K562 (cell line): ENCODE data around the gene EOGT. TPM values are rescaled to one million over a fixed set of nuclear protein-coding genes. Genes with fewer than 3 reads are reported as not detected.

Experiments
- ATAC-seq: fragments of 200-7000 bp; cut with Tn5 transposase; 3 replicates; pipeline ENCODE4 v1.9.1; 2020; ENCODE audit warnings: moderate library complexity
- BruUV-seq: library from RNA; stranded (reverse); fragments of 400-500 nt; replicated peaks from 2 replicates; lab custom pipeline; 2021; lab: Mats Ljungman, UMichigan
- CTCF ChIA-PET: fragments of 300-600 bp; formaldehyde crosslinking; extraction: SDS; loops from one replicate; lab custom pipeline; 2021; ENCODE audit warnings: low intra/inter-chr PET ratio; lab: Yijun Ruan, JAX
- POLR2A ChIA-PET: fragments of 300-600, 350-650 bp; sonication (Branson Sonifier 250); formaldehyde crosslinking; extraction: SDS; loops from one replicate; lab custom pipeline; 2021; ENCODE audit warnings: antibody characterized with exemption, inconsistent platforms; lab: Yijun Ruan, JAX
- DNase-seq, 4 experiments: peaks; one replicate each; pipeline versions ENCODE4 v3.0.0 to v3.0.0-alpha.2; 2011 to 2018; ENCODE audit warnings: low spot score in 3 of 4, mixed read lengths in 3 of 4; ENCODE audit errors: extremely low read depth in 1 of 4
- FAIRE-seq: peaks from 2 replicates; lab custom pipeline; 2011; peaks lifted over from hg19 to GRCh38; lab: Jason Lieb, UNC
- H2AFZ ChIP-seq: 2 replicates; pipeline ENCODE4 v1.6.0; 2011; ENCODE audit warnings: low read depth, low read length, control low read depth, inconsistent platforms
- H3K27ac ChIP-seq: fragments of 200-600 bp; 3 replicates; pipeline ENCODE4 v1.8.0; 2011; ENCODE audit warnings: low read depth, mild to moderate bottlenecking, control low read depth, inconsistent platforms, low read length, moderate library complexity, mixed read lengths; ENCODE audit errors: extremely low read depth
- H3K27me3 ChIP-seq, 2 experiments: fragments of 300-600 bp in 1 of 2; 2 replicates in 1 of 2; 3 replicates in 1 of 2; pipeline versions ENCODE4 v1.6.0 to v1.8.0; 2011; ENCODE audit warnings: inconsistent platforms in 2 of 2, low read length in 2 of 2, mild to moderate bottlenecking in 1 of 2, mixed read lengths in 1 of 2, moderate library complexity in 1 of 2; ENCODE audit not compliant: control insufficient read depth in 2 of 2, insufficient read depth in 2 of 2
- H3K36me3 ChIP-seq: fragments of 300-600 bp; 3 replicates; pipeline ENCODE4 v1.8.0; 2011; ENCODE audit warnings: mild to moderate bottlenecking, low read length, inconsistent platforms; ENCODE audit not compliant: control insufficient read depth, insufficient read depth
- H3K4me1 ChIP-seq, 2 experiments: fragments of 200-600 bp in 1 of 2; replicated peaks in 1 of 2; 2 replicates in 1 of 2; 3 replicates in 1 of 2; pipeline versions ENCODE4 v1.5.1 to v1.8.0; 2011; ENCODE audit warnings: inconsistent platforms in 2 of 2, low read length in 2 of 2, mild to moderate bottlenecking in 1 of 2, mixed read lengths in 1 of 2, moderate library complexity in 1 of 2; ENCODE audit not compliant: control insufficient read depth in 2 of 2, insufficient read depth in 2 of 2
- H3K4me2 ChIP-seq: 2 replicates; pipeline ENCODE4 v1.6.1; 2011; ENCODE audit warnings: low read length, control low read depth, inconsistent platforms, mixed read lengths; ENCODE audit not compliant: insufficient read depth
- H3K4me3 ChIP-seq: fragments of 200-600 bp; sonication (generic), shearing (Covaris generic); 2 replicates; pipeline ENCODE4 v1.5.1; 2016; ENCODE audit warnings: control low read depth, inconsistent platforms
- H3K79me2 ChIP-seq: fragments of 200-600 bp; 3 replicates; pipeline ENCODE4 v1.8.0; 2011; ENCODE audit warnings: low read length, inconsistent platforms; ENCODE audit not compliant: control insufficient read depth, insufficient read depth
- H3K9ac ChIP-seq, 2 experiments: 2 replicates each; pipeline versions ENCODE4 v1.6.0 to v1.6.1; 2011; ENCODE audit warnings: low read depth in 2 of 2, low read length in 2 of 2, control low read depth in 1 of 2, inconsistent platforms in 1 of 2, mild to moderate bottlenecking in 1 of 2, mixed read lengths in 1 of 2; ENCODE audit not compliant: insufficient read depth in 1 of 2
- H3K9me1 ChIP-seq: one replicate; pipeline ENCODE4 v1.6.0; 2011; ENCODE audit warnings: inconsistent platforms, mild to moderate bottlenecking, low read length, moderate library complexity; ENCODE audit not compliant: control insufficient read depth, insufficient read depth
- H3K9me3 ChIP-seq: replicated peaks from 2 replicates; pipeline ENCODE4 v1.5.1; 2011; ENCODE audit warnings: low read depth, low read length, inconsistent platforms; ENCODE audit not compliant: control insufficient read depth, insufficient read depth
- H4K20me1 ChIP-seq: replicated peaks from 2 replicates; pipeline ENCODE4 v1.6.1; 2011; ENCODE audit warnings: low read length, inconsistent platforms, mixed read lengths; ENCODE audit not compliant: control insufficient read depth, insufficient read depth
- ARID2 ChIP-seq: fragments of 450-650 bp; IDR thresholded peaks from 2 replicates; pipeline ENCODE4 v1.6.1; 2017; ENCODE audit warnings: antibody characterized with exemption, mild to moderate bottlenecking
- FOXK2 ChIP-seq, 2 experiments: fragments of 450-650 bp; IDR thresholded peaks in 1 of 2; conservative IDR thresholded peaks in 1 of 2; 2 replicates each; pipeline ENCODE4 v1.6.1; 2016; ENCODE audit warnings: low read depth in 2 of 2, mild to moderate bottlenecking in 1 of 2
- HMG20A ChIP-seq: fragments of 450-650 bp; formaldehyde crosslinking; conservative IDR thresholded peaks from 2 replicates; pipeline ENCODE4 v1.4.0; 2020; ENCODE audit warnings: mild to moderate bottlenecking, mixed read lengths
- MCM2 ChIP-seq: fragments of 450-650 bp; IDR thresholded peaks from 2 replicates; pipeline ENCODE4 v1.6.1; 2017; ENCODE audit warnings: low read depth, mild to moderate bottlenecking
- PRMT5 ChIP-seq: sonication (generic); formaldehyde crosslinking; IDR thresholded peaks from 2 replicates; pipeline ENCODE4 v1.5.0; 2020; ENCODE audit warnings: missing genetic modification reagents
- TCF7 ChIP-seq: sonication (generic); IDR thresholded peaks from 2 replicates; pipeline ENCODE4 v1.6.1; 2016; ENCODE audit warnings: antibody characterized with exemption, borderline replicate concordance
- ZC3H8 ChIP-seq: fragments of 450-650 bp; IDR thresholded peaks from 2 replicates; pipeline ENCODE4 v1.6.1; 2017
- ZFX ChIP-seq: sonication (generic); formaldehyde crosslinking; IDR thresholded peaks from 2 replicates; pipeline ENCODE4 v1.8.0; 2022; ENCODE audit warnings: mild to moderate bottlenecking, missing genetic modification reagents, moderate library complexity
- ZNF224 ChIP-seq: sonication (generic); formaldehyde crosslinking; IDR thresholded peaks from 2 replicates; pipeline ENCODE4 v1.8.0; 2022; ENCODE audit warnings: mild to moderate bottlenecking, missing genetic modification reagents
- WGBS: fragments of 100-300 bp; shearing (Covaris generic); methylation state at CpG from one replicate; pipeline ENCODE4 v1.1.6; 2016; ENCODE audit warnings: low coverage, mixed read lengths; ENCODE audit not compliant: insufficient coverage; ENCODE audit errors: missing lambda C conversion rate; 5-methylcytosine and 5-hydroxymethylcytosine counted together
- in situ Hi-C: fragments of 300-500 bp; cut with MboI; formaldehyde crosslinking; loops from 4 replicates; pipeline ENCODE4 v1.15.0; 2018; ENCODE audit warnings: inconsistent platforms, mixed read lengths
- intact Hi-C: fragments of 100-400 bp; cut with micrococcal nuclease; formaldehyde crosslinking; loops from 2 replicates; pipeline ENCODE4 v1.14.2; 2022
- polyA plus RNA-seq, 8 experiments: library from polyadenylated mRNA; depleted of rRNA in 4 of 8; stranded (reverse) in 5 of 8; unstranded in 3 of 8; fragments of >200 nt; fragmentation: Nextera tagmentation in 2 of 8; fragmentation: Illumina TruSeq in 1 of 8; extraction: Ambion mirVana in 2 of 8; extraction: Trizol in 1 of 8; gene quantifications; 2 replicates each; pipeline versions ENCODE4 v1.2.1 to v1.2.3, GENCODE V29; 2011 to 2014; ENCODE audit warnings: inconsistent platforms in 1 of 8, missing spikeins in 1 of 8
- total RNA-seq, 7 experiments: library from RNA; depleted of rRNA in 6 of 7; stranded (reverse); fragments of >200 nt in 6 of 7; fragmentation: Illumina TruSeq in 2 of 7; extraction: Trizol in 2 of 7; gene quantifications; 2 replicates each; pipeline versions ENCODE4 v1.2.1 to v1.2.3, GENCODE V29; 2011 to 2021; ENCODE audit warnings: low replicate concordance in 1 of 7

Gene EOGT
- total and polyA plus RNA-seq, 9 of the 15 experiments (the other 6 are each of a cell fraction or from before 2014, with no cell fraction given), result 3.6 to 17.9 (median 7.4) TPM

DNA sequence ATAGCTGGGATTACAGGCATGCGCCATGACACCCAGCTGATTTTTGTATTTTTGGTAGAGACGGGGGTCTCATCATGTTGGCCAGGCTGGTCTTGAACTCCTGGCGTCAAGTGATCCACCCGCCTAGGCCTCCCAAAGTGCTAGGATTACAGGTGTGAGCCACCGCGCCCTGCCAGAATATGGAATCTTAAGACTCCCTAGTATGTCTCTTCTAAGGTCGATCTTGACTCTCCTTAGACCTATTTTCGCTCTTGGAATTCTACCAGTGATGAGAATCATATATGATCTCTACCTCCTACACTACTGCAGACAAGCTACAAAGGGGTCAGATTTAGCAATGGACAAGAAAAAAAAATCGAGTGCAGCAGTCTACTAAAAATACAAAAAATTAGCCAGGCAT, 19.3 kb upstream of the EOGT start:
- no peaks in the 10 kb centered on the region for H4K20me1 ChIP-seq
- no peak overlapping the region for H3K9ac ChIP-seq
- CTCF ChIA-PET, result no interaction called here
- peaks cover 69% of the 10 kb centered on the region for H3K36me3 ChIP-seq
- H3K9me3 ChIP-seq, result no peaks in the 10 kb centered on the region
- H3K9me1 ChIP-seq, result no peaks in the 10 kb centered on the region
- H3K4me2 ChIP-seq, result no peak overlapping the region
- no peak overlapping the region for H3K27ac ChIP-seq
- no peaks in the 10 kb centered on the region for H3K4me1 ChIP-seq
- TF ChIP-seq HMG20A (no peak), PRMT5 (CRISPR knock-in tag) (no peak), MCM2 (no peak), TCF7 (no peak), ARID2 (no peak), ZNF224 (CRISPR knock-in tag) (no peak), ZFX (CRISPR knock-in tag) (no peak), ZC3H8 (no peak), FOXK2 (conservative IDR thresholded peaks at IDR 0.05 in 1 of 2, IDR thresholded peaks at IDR 0.05 in 1 of 2; ENCODE audit: low read depth in 2 of 2) (no peak)
- DNase-seq, result no peak
- no peaks in the 10 kb centered on the region for H3K27me3 ChIP-seq
- ATAC-seq, result no peak
- no peak for FAIRE-seq
- no peak overlapping the region for H3K4me3 ChIP-seq
- 98% methylated on average over 8 of the region's 9 CpGs for WGBS
- intact Hi-C loops (no loop called here), in situ Hi-C loops (no loop called here)
- no peaks in the 10 kb centered on the region for H3K79me2 ChIP-seq
- POLR2A ChIA-PET, result interaction anchor here (0.6 to 0.9 kb wide), 4 partner anchors 8 to 104 kb away, joined by 3 to 4 read pairs (median 3); partner anchors contain the start of gene TMF1
- H2AFZ ChIP-seq, result no peak overlapping the region
- no TSS peak for BruUV-seq
